T-helper 2 cell treated with Interferon-gamma antibody and Interleukin-4, amounts not matched to agents 5 μg/mL and 100 μg/mL, for 36 hours (primary cell): ENCODE data around the gene IL16.

ENCODE experiments used
- DNase-seq: peaks from one replicate; pipeline ENCODE4 v3.0.0; 2021; ENCODE audit warnings: low spot score
- H3K27ac Mint-ChIP-seq: one replicate; pipeline ENCODE4 v1.8.0; 2021; ENCODE audit warnings: mild to moderate bottlenecking, mixed read lengths
- H3K27me3 Mint-ChIP-seq: one replicate; pipeline ENCODE4 v1.8.0; 2021; ENCODE audit warnings: low read depth, mixed read lengths
- H3K36me3 Mint-ChIP-seq: one replicate; pipeline ENCODE4 v1.8.0; 2021; ENCODE audit warnings: low read depth, mixed read lengths
- H3K4me1 Mint-ChIP-seq: one replicate; pipeline ENCODE4 v1.8.0; 2021; ENCODE audit warnings: low read depth, mixed read lengths
- H3K4me3 Mint-ChIP-seq: one replicate; pipeline ENCODE4 v1.8.0; 2022; ENCODE audit warnings: mild to moderate bottlenecking, moderate library complexity, mixed read lengths
- H3K9me3 Mint-ChIP-seq: one replicate; pipeline ENCODE4 v1.8.0; 2021; ENCODE audit warnings: mixed read lengths

IL16 gene

DNA sequence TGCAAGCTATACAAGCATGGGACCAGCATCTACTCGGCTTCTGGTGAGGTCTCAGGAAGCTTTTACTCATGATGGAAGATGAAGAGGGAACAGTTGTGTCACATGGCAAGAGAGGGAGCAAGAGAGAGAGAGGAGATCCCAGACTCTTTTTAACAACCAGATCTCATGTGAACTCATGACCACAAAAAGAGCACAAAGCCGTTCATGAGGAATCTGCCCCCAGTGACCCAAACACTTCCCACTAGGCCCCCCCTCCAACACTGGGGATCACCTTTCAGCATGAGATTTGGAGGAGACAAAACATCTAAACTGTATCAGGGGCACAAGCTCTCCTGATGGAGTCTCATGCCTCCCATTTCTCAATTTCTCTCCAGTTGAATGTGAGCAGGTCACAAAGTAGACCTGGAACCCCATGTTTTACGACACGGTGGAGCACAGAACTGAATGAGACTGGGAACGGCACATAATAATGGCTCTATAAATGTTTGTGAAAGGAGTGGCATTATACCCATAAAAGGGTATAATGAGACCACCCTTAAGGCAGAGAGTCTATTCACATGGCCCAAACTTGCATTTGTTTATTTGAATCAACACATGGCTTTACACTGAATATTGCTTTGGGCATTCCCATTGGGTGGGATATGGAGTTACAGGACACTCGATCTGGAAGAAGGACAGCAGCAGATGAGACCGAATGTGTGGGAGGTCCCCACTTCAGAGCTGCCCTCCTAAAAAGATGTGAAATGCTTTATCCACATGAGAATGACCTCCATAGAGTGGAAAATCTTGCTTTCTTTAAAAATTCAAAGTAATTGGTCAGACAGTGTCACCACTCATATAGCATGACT, 38.8 kb downstream of the IL16 start:
- no peak overlapping the region for H3K4me3 Mint-ChIP-seq
- no peak overlapping the region for H3K27ac Mint-ChIP-seq
- H3K27me3 Mint-ChIP-seq, result peaks cover 2% of the 10 kb centered on the region
- H3K4me1 Mint-ChIP-seq, result no peaks in the 10 kb centered on the region
- DNase-seq, result no peak
- no peaks in the 10 kb centered on the region for H3K36me3 Mint-ChIP-seq
- no peaks in the 10 kb centered on the region for H3K9me3 Mint-ChIP-seq

DNA sequence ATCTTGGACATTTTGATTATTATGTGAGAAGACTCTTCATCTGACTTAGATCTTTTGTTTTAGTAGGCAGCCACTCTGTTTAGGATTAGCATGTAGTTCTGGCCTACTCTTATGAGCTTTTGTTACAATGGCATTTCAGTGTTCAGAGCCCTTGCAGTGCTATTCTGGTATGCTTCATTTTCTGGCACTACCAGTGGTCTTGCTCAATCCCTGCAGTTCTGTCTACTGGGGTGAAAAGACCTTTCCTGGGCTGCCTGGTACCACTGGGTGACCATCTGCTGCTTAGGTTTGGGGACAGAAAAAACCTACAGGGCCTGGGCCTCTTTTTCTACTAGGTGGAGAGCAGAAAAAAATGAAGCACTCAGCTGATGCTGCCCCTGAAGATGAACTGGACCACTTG, 42.5 kb downstream of the IL16 start:
- Mint-ChIP-seq H3K27ac (no peak overlapping the region), H3K4me3 (no peak overlapping the region), H3K36me3 (no peaks in the 10 kb centered on the region), H3K4me1 (no peaks in the 10 kb centered on the region), H3K27me3 (peaks cover 5% of the 10 kb centered on the region), H3K9me3 (peaks cover 12% of the 10 kb centered on the region)
- no peak for DNase-seq

GRCh38 chr15:81242778-81243177, 46.1 kb downstream of the IL16 start:
- H3K27me3 Mint-ChIP-seq, result peaks cover 22% of the 10 kb centered on the region
- H3K36me3 Mint-ChIP-seq, result no peaks in the 10 kb centered on the region
- DNase-seq, result no peak
- H3K4me3 Mint-ChIP-seq, result no peak overlapping the region
- no peaks in the 10 kb centered on the region for H3K4me1 Mint-ChIP-seq
- H3K27ac Mint-ChIP-seq, result no peak overlapping the region
- peaks cover 14% of the 10 kb centered on the region for H3K9me3 Mint-ChIP-seq

DNA sequence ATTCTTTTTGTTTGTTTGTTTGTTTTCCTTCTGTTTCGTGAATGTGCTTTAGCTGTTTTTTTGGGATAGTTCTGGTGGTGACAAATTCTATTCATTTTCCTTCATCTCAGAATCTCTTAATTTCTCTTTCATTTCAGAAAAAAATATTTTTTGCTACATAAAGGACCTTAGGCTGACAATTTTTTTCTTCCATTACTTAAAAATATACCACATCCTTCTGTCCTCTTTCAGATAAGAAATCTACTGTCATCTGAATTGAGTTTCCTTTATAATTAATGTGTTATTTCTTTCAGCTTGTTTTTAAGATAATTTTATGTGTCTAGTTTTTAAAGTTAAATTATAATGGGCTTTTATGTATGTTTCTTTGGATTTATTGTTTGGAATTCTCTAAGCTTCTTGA, 47.6 kb downstream of the IL16 start:
- H3K36me3 Mint-ChIP-seq, result no peaks in the 10 kb centered on the region
- no peaks in the 10 kb centered on the region for H3K4me1 Mint-ChIP-seq
- H3K27ac Mint-ChIP-seq, result no peak overlapping the region
- no peak for DNase-seq
- H3K9me3 Mint-ChIP-seq, result peaks cover 14% of the 10 kb centered on the region
- H3K27me3 Mint-ChIP-seq, result peaks cover 25% of the 10 kb centered on the region
- H3K4me3 Mint-ChIP-seq, result no peak overlapping the region

GRCh38 chr15:81253846-81254245, 57.2 kb downstream of the IL16 start:
- peaks cover 3% of the 10 kb centered on the region for H3K4me1 Mint-ChIP-seq
- H3K9me3 Mint-ChIP-seq, result no peaks in the 10 kb centered on the region
- no peaks in the 10 kb centered on the region for H3K36me3 Mint-ChIP-seq
- H3K27ac Mint-ChIP-seq, result no peak overlapping the region
- H3K27me3 Mint-ChIP-seq, result peaks cover 20% of the 10 kb centered on the region
- no peak for DNase-seq
- no peak overlapping the region for H3K4me3 Mint-ChIP-seq

GRCh38 chr15:81254277-81254915, 57.7 kb downstream of the IL16 start:
- Mint-ChIP-seq H3K27ac (no peak overlapping the region), H3K9me3 (no peaks in the 10 kb centered on the region), H3K4me1 (peaks cover 3% of the 10 kb centered on the region), H3K4me3 (no peak overlapping the region), H3K36me3 (no peaks in the 10 kb centered on the region), H3K27me3 (peaks cover 19% of the 10 kb centered on the region)
- no peak for DNase-seq

- Mint-ChIP-seq H3K27me3 (peaks cover 19% of the 10 kb centered on the region), H3K4me3 (no peak overlapping the region), H3K36me3 (no peaks in the 10 kb centered on the region), H3K27ac (no peak overlapping the region), H3K9me3 (no peaks in the 10 kb centered on the region), H3K4me1 (peaks cover 3% of the 10 kb centered on the region)
- no peak for DNase-seq
Observed at GRCh38 chr15:81254916-81255290, 58.2 kb downstream of the IL16 start.

GRCh38 chr15:81255315-81255957, 58.8 kb downstream of the IL16 start:
- H3K9me3 Mint-ChIP-seq, result no peaks in the 10 kb centered on the region
- peaks cover 19% of the 10 kb centered on the region for H3K27me3 Mint-ChIP-seq
- DNase-seq, result no peak
- peaks cover 3% of the 10 kb centered on the region for H3K4me1 Mint-ChIP-seq
- no peaks in the 10 kb centered on the region for H3K36me3 Mint-ChIP-seq
- H3K27ac Mint-ChIP-seq, result no peak overlapping the region
- no peak overlapping the region for H3K4me3 Mint-ChIP-seq

GRCh38 chr15:81255958-81256320, 59.3 kb downstream of the IL16 start:
- no peak for DNase-seq
- H3K4me1 Mint-ChIP-seq, result peaks cover 3% of the 10 kb centered on the region
- H3K9me3 Mint-ChIP-seq, result no peaks in the 10 kb centered on the region
- no peak overlapping the region for H3K27ac Mint-ChIP-seq
- H3K36me3 Mint-ChIP-seq, result no peaks in the 10 kb centered on the region
- peaks cover 18% of the 10 kb centered on the region for H3K27me3 Mint-ChIP-seq
- no peak overlapping the region for H3K4me3 Mint-ChIP-seq

DNA sequence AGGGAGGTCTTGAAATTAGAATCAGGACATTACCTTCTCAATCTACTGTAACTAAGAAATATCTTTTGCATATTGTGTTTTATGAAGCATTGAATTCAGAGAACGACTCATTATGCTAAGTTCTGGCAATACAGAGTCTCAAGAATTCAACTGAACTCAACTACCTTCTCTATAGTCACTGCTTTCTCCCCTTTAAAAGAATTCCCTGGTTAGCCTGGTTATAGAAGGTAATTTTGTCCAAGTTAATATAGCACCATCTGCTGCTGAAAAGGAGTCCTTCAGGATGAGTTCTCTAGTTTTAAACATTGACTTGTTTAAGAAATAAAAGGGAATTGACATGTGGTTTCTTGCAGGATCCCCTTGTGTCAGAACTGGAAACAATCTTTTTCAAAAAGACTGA, 60.2 kb downstream of the IL16 start:
- Mint-ChIP-seq H3K4me1 (peaks cover 3% of the 10 kb centered on the region), H3K27me3 (peaks cover 15% of the 10 kb centered on the region), H3K4me3 (no peak overlapping the region), H3K36me3 (no peaks in the 10 kb centered on the region), H3K9me3 (no peaks in the 10 kb centered on the region), H3K27ac (no peak overlapping the region)
- no peak for DNase-seq

GRCh38 chr15:81257435-81257834, 60.8 kb downstream of the IL16 start:
- Mint-ChIP-seq H3K4me3 (no peak overlapping the region), H3K4me1 (peaks cover 3% of the 10 kb centered on the region), H3K36me3 (no peaks in the 10 kb centered on the region), H3K27ac (no peak overlapping the region), H3K27me3 (peaks cover 13% of the 10 kb centered on the region), H3K9me3 (no peaks in the 10 kb centered on the region)
- no peak for DNase-seq

- Mint-ChIP-seq H3K4me1 (peaks cover 3% of the 10 kb centered on the region), H3K27me3 (peaks cover 13% of the 10 kb centered on the region), H3K27ac (no peak overlapping the region), H3K4me3 (no peak overlapping the region), H3K9me3 (no peaks in the 10 kb centered on the region), H3K36me3 (no peaks in the 10 kb centered on the region)
- no peak for DNase-seq
Observed at GRCh38 chr15:81258455-81258854, 61.8 kb downstream of the IL16 start.

GRCh38 chr15:81259760-81260298, 63.1 kb downstream of the IL16 start:
- no peaks in the 10 kb centered on the region for H3K36me3 Mint-ChIP-seq
- no peaks in the 10 kb centered on the region for H3K9me3 Mint-ChIP-seq
- DNase-seq, result no peak
- peaks cover 17% of the 10 kb centered on the region for H3K27me3 Mint-ChIP-seq
- no peaks in the 10 kb centered on the region for H3K4me1 Mint-ChIP-seq
- H3K27ac Mint-ChIP-seq, result no peak overlapping the region
- H3K4me3 Mint-ChIP-seq, result no peak overlapping the region

DNA sequence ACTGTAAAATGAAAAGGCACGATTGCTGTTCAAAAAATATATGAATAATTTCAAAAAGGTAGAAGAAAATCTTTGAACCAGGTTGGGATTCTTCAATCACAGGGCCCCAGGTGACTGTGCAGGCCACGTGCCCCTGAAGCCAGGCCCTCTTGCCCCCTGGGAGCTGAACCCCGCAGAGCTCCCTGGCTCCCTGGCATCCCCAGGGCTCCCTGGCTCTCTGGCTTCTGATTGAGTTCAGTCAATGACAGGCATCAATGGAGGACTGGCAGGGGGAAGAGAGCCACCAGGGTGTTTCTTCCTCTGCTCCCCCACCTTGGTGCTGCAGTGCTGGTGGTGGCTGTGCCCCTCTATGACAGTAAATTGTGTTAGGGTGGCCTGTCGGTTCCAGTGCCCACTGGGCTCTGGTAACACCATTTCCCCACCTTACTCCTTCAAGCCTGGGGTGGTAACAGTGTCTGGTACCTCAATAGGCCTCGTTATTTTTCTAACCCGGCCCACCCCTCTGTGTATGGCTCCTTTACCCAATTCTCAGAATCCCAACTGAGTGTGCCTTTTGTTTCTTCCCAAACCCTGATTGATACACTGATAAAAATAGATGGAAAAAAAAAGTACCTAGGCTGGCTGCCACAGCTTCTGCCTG, 64.6 kb downstream of the IL16 start:
- H3K27me3 Mint-ChIP-seq, result peaks cover 23% of the 10 kb centered on the region
- H3K36me3 Mint-ChIP-seq, result no peaks in the 10 kb centered on the region
- no peak for DNase-seq
- H3K9me3 Mint-ChIP-seq, result no peaks in the 10 kb centered on the region
- H3K4me1 Mint-ChIP-seq, result peaks cover 14% of the 10 kb centered on the region
- H3K4me3 Mint-ChIP-seq, result no peak overlapping the region
- H3K27ac Mint-ChIP-seq, result no peak overlapping the region
